Cerebellar nuclear complex (tissue), 1 donor: ENCODE measurements around the gene RPL41.
"Not testable (repeated sequence)": the region's sequence is repeated elsewhere in the genome, so short reads cannot be mapped to it uniquely, and the experiment has no call there.

Experiments used
- DNase-seq, 2 experiments: peaks; one replicate each; lab custom pipeline; 2025; lab: John Stamatoyannopoulos, UW

Gene RPL41

GRCh38 chr12:56116267-56117081, at the start of gene RPL41:
TSS of gene RPL41 (plus strand) at chr12:56116633.
- peak in 1 of 2 experiments; percentile 88 for DNase-seq

DNA sequence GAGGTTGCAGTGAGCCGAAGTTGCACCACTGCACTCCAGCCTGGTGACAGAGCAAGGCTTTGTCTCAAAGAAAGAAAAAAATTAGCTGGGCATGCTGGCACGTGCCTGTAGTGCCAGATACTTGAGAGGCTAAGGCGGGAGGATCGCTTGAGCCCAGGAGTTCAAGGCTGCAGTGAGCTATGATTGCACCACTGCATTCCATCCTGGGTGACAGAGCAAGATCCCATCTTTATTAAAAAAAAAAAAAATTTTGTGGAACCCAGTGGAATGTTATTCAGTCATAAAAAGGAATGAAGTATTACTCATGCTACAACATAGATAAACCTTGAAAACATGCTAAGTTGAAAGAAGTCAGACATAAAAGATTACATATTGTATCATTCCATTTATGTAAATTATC, 44.8 kb upstream of the RPL41 start:
- DNase-seq = no peak

GRCh38 chr12:56074396-56074795, 42.0 kb upstream of the RPL41 start:
- no peak for DNase-seq

DNA sequence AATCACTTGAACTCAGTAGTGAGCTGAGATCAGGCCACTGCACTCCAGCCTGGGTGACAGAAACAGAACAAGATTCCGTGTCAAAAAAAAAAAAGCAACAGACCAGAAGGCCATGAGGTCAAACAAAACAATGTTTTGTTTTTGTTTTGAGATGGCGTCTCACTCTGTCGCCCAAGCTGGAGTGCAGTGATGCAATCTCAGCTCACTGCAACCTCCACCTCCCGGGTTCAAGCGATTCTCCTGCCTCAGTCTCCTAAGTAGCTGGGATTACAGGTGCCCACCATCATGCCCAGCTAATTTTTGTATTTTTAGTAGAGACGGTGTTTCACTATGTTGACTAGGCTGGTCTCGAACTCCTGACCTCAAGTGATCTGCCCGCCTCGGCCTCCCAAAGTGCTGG, 38.5 kb upstream of the RPL41 start:
- not testable (repeated sequence) for DNase-seq

DNA sequence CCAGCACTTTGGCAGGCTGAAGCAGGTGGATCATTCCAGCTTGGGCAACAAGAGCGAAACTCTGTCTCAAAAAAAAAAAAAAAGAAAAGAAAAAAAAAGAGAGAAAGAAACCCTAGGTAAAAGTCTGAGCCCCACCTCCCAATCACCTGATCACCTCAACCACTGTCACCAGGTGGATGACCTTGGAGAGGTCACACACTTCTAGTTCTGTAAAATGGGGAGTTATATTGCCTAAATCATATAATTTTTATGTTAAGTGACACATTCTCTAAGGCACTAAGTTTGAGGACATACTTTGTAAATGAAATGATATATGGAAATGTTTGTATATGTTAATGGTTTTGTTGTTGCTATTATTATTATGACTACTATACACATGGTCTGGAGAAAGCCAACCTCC, 38.0 kb upstream of the RPL41 start:
- DNase-seq = no peak

- DNase-seq = no peak
These were observed 37.3 kb upstream of the RPL41 start for GRCh38 chr12:56078931-56079722.

GRCh38 chr12:56079723-56080555, 36.5 kb upstream of the RPL41 start, which contains the start of gene ERBB3:
TSS of gene ERBB3 (plus strand) at chr12:56080165. CDS start at chr12:56080301, 136 bp downstream.
- no peak for DNase-seq

DNA sequence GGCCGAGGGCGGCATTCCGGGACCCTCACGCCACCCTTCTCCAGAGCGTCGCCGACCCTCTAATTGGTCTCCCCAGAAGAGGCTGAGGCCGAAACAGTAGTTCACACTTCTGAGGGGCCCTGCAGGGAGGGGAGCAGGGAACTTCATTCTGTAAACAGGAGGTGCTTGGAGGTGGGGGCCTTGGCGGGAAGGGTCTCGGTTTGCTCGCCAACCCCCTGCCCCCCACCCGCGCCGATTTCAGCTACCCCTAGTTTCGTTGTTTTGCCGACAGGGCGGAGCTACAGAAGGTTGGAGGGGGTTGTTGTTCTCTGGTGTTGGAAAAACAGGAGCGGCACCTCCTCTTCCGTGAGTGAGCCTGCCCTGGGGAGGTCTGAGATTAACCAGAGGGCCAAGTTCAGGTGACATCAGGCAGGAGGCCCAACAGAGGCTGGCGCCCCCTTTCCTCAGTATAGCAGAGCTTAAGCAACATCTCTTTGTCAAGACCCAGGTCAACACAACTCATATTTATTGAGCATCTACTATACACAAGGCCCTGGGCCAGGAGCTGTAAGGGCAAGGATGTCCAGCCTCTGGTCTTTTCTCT, 35.8 kb upstream of the RPL41 start:
- DNase-seq = no peak

GRCh38 chr12:56081393-56082347, 34.8 kb upstream of the RPL41 start:
- DNase-seq = no peak

DNA sequence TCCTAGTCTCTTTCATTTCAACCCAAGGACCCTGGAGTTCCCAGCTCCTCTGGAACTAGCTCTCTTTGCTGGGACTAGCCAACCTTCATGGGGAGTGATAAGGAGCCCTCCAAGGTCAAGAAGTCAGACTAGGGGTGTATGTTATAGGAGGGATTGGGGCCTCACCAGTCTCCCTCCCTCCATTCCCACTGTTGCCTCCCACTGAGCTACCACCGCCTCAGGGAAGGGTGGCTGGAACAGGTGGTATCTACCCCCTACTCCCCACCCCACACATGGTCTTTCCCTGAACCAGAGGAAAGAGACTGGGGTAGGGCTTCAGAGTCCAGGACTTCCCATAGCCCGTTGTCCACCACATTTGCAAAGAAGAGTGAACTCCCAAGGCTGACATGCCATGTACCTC, 34.1 kb upstream of the RPL41 start:
- DNase-seq = no peak

- DNase-seq = no peak
These were observed 33.5 kb upstream of the RPL41 start for GRCh38 chr12:56082967-56083366.

- no peak for DNase-seq
These were observed 31.4 kb upstream of the RPL41 start for GRCh38 chr12:56084958-56085543.

DNA sequence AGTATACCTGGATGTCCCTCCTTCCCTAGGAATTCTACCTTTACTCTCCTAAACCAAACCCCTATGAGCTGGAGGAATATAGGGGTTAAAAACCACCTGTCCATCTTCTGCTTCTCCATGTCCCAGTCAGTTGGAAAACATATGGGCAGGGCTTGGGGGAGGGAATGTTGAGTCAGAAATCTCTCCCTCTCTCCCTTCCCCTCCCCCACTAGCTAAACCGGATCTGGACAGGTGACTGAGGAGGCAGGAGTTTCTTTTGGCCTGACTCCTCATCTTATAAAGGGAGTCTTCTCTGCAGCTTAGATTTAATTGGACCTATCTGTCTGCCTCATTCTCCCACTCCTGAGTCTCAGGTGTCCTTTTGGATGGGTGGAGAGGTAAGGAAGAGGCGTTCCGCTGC, 30.3 kb upstream of the RPL41 start:
- no peak for DNase-seq

- DNase-seq = no peak
These were observed 29.8 kb upstream of the RPL41 start for GRCh38 chr12:56086608-56087007.

DNA sequence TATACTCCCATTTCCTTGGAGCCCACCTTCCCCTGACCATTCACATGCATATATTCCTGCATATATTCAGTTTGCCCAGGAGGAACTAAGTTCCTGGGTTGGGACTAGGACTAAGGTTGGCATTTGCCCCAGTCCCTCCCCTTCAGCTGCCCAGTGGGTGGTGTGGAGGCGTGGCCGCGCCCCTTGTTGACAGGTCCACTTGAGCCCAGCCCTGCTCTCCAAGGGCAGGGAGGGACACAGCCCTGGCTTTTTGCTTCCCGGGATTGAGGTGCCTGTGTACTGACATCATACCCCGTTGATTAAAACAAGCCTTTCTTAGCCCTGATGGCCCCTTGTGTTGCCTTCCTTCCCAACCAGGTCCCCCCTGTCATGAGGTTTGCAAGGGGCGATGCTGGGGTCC, 29.2 kb upstream of the RPL41 start:
- no peak for DNase-seq

GRCh38 chr12:56097738-56098137, 18.7 kb upstream of the RPL41 start:
- DNase-seq = no peak

DNA sequence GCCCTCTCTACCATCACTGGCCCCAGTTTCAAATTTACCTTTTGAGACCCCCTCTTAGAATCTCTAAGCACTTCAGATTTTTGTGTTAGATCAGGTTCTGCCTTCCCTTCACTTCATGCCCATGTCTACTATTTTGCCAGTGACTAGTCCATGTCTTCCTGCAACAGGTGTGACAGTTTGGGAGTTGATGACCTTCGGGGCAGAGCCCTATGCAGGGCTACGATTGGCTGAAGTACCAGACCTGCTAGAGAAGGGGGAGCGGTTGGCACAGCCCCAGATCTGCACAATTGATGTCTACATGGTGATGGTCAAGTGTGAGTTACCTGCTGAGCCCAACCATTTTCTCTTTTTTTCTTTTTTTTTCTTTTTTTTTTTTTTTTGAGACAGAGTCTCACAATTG, 17.8 kb upstream of the RPL41 start:
- DNase-seq = no peak

DNA sequence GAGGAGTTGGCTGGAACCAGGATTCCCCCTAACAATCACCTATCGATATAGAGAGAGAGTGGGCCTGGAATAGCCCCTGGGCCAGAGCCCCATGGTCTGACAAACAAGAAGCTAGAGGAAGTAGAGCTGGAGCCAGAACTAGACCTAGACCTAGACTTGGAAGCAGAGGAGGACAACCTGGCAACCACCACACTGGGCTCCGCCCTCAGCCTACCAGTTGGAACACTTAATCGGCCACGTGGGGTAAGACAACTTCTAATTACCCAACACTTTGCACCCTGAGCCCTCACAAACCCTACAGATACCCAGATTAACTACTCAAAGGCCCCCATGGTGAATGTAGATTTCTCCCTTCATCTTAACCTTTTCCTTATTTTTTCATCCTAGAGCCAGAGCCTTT, 16.6 kb upstream of the RPL41 start:
- no peak for DNase-seq

GRCh38 chr12:56101045-56101444, 15.4 kb upstream of the RPL41 start:
- DNase-seq = no peak

DNA sequence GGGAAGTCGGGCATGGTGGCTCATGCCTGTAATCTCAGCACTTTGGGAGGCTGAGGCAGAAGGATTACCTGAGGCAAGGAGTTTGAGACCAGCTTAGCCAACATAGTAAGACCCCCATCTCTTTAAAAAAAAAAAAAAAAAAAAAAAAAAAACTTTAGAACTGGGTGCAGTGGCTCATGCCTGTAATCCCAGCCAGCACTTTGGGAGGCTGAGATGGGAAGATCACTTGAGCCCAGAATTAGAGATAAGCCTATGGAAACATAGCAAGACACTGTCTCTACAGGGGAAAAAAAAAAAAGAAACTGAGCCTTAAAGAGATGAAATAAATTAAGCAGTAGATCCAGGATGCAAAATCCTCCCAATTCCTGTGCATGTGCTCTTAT, 13.8 kb upstream of the RPL41 start:
- no peak for DNase-seq
